Measurements from ENCODE around the gene PARP6. TPM values are rescaled to one million over a fixed set of nuclear protein-coding genes. Genes with fewer than 3 reads are reported as not detected.

Gene PARP6
- total and polyA plus RNA-seq, 9 of the 15 experiments (the other 6 are each of a cell fraction or from before 2014, with no cell fraction given): 14.8 to 83.2 (median 28.3) TPM

DNA sequence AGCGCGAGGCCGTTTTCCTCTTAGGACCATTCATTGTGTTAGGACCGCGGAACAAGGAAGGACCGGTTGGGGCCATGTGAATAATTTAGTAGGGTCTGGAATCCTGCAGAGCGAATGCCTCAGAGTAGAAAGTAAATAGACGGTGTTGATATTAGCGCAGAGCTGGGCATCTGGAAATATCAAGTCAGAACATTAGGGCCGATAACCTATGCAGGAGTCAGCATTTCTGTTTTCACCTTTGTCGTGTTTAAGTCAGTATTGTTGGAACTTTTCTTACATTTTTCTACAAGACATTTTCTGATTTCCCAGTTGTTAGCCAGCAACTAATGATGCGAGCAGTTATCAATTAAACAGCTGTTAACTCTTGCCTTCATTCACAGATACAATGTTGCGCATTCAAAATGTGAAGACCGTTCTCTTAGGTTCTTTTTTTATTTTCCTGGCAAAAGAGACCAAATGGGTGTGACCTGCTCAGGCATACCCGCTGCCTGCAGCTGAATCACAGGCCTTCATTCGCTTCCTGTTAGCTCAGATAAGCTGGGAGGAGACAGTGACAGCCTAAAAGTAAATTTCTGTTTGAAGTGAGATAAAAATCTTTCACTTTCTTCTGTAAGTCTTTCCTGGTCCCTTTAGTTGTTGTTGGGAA, 40.4 kb downstream of the PARP6 start (continued):
- TF ChIP-seq CREB1 (IDR thresholded peaks at IDR 0.05): no peak
- TF ChIP-seq CREB1 (CRISPR knock-in tag; IDR thresholded peaks at IDR 0.05): 0 out of 2 replicates have a peak, but pooled peaks have one; percentile 38
- peak; percentile 63; a peak in 3 of 4 replicates for TF ChIP-seq NRF1 (conservative IDR thresholded peaks at IDR 0.05 in 1 of 2, IDR thresholded peaks at IDR 0.05 in 1 of 2)
- TF ChIP-seq SAP30 (IDR thresholded peaks at IDR 0.05; ENCODE audit: borderline replicate concordance, insufficient read depth, low read depth, low read length, poor library complexity, severe bottlenecking): peak; percentile 55
- TF ChIP-seq ZNF212 (CRISPR knock-in tag; IDR thresholded peaks at IDR 0.05): no peak
- TF ChIP-seq, protein P1, sequence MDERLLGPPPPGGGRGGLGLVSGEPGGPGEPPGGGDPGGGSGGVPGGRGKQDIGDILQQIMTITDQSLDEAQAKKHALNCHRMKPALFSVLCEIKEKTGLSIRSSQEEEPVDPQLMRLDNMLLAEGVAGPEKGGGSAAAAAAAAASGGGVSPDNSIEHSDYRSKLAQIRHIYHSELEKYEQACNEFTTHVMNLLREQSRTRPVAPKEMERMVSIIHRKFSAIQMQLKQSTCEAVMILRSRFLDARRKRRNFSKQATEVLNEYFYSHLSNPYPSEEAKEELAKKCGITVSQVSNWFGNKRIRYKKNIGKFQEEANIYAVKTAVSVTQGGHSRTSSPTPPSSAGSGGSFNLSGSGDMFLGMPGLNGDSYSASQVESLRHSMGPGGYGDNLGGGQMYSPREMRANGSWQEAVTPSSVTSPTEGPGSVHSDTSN (CRISPR knock-in tag; IDR thresholded peaks at IDR 0.05; ENCODE audit: low read depth): no peak
- TF ChIP-seq, protein P1 (tag; conservative IDR thresholded peaks at IDR 0.05; ENCODE audit: low read depth): peak; percentile 60
- TF ChIP-seq PHF21A (IDR thresholded peaks at IDR 0.05; ENCODE audit: borderline replicate concordance, low read depth): peak; percentile 15; the same call in 1 of the 2 replicates
- TF ChIP-seq NCOA1 (IDR thresholded peaks at IDR 0.05; ENCODE audit: low read depth): 0 out of 2 replicates have a peak, but pooled peaks have one; percentile 16
- TF ChIP-seq POLR2AphosphoS5 (IDR thresholded peaks at IDR 0.05; ENCODE audit: control insufficient read depth, insufficient read depth, low read depth, low read length): peak; percentile 91
- peak; percentile 99 for TF ChIP-seq KDM1A (IDR thresholded peaks at IDR 0.05)
- TF ChIP-seq MEIS2 (IDR thresholded peaks at IDR 0.05; ENCODE audit: partially characterized antibody): peak; percentile 82
- TF ChIP-seq KLF6 (CRISPR knock-in tag; IDR thresholded peaks at IDR 0.05; ENCODE audit: borderline replicate concordance): peak; percentile 9; the same call in 1 of the 2 replicates
- TF ChIP-seq, protein P2, sequence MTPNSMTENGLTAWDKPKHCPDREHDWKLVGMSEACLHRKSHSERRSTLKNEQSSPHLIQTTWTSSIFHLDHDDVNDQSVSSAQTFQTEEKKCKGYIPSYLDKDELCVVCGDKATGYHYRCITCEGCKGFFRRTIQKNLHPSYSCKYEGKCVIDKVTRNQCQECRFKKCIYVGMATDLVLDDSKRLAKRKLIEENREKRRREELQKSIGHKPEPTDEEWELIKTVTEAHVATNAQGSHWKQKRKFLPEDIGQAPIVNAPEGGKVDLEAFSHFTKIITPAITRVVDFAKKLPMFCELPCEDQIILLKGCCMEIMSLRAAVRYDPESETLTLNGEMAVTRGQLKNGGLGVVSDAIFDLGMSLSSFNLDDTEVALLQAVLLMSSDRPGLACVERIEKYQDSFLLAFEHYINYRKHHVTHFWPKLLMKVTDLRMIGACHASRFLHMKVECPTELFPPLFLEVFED (CRISPR knock-in tag; conservative IDR thresholded peaks at IDR 0.05): no peak
- TF ChIP-seq, protein P3, sequence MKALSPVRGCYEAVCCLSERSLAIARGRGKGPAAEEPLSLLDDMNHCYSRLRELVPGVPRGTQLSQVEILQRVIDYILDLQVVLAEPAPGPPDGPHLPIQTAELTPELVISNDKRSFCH (CRISPR knock-in tag; IDR thresholded peaks at IDR 0.05): no peak
- TF ChIP-seq, protein P3 (tag; IDR thresholded peaks at IDR 0.05): no peak
- peak; percentile 87 for TF ChIP-seq SOX6 (IDR thresholded peaks at IDR 0.05)
- TF ChIP-seq, protein P4, sequence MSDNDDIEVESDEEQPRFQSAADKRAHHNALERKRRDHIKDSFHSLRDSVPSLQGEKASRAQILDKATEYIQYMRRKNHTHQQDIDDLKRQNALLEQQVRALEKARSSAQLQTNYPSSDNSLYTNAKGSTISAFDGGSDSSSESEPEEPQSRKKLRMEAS (CRISPR knock-in tag; IDR thresholded peaks at IDR 0.05): no peak
- peak; percentile 84 for TF ChIP-seq PML (IDR thresholded peaks at IDR 0.05; ENCODE audit: low read length)
- TF ChIP-seq FOXM1 (IDR thresholded peaks at IDR 0.05; ENCODE audit: low read depth): peak; percentile 67; the same call in 1 of the 2 replicates
- no peak for TF ChIP-seq FOXM1 (CRISPR knock-in tag; IDR thresholded peaks at IDR 0.05; ENCODE audit: low read depth)
- TF ChIP-seq FOXA3 (CRISPR knock-in tag; conservative IDR thresholded peaks at IDR 0.05 in 1 of 2, IDR thresholded peaks at IDR 0.05 in 1 of 2): peak in 1 of 2 experiments; percentile 25; a peak in 1 of 4 replicates
- no peak for TF ChIP-seq ZNF253 (CRISPR knock-in tag; conservative IDR thresholded peaks at IDR 0.05)
- no peak for TF ChIP-seq SRSF1 (IDR thresholded peaks at IDR 0.05; ENCODE audit: low read depth, low read length)
- peak; percentile 58; the same call in 1 of the 2 replicates for TF ChIP-seq ZNF644 (tag; IDR thresholded peaks at IDR 0.05; ENCODE audit: low read depth)
